Astrocyte of the hippocampus (primary cell): ENCODE results near the gene AMIGO1.

Source experiments
- DNase-seq: peaks from one replicate; pipeline ENCODE4 v3.0.0; 2011; ENCODE audit warnings: low read depth, low spot score

Gene AMIGO1

GRCh38 chr1:109454497-109455133 lies 54.9 kb downstream of the AMIGO1 start:
- no peak for DNase-seq
